NCI-H748 treated with DMSO at 0.1 percent for 48 hours (cell line): ENCODE data around the gene XIRP1.

Experiments used
- DNase-seq: peaks from one replicate; lab custom pipeline; 2025; lab: John Stamatoyannopoulos, UW

XIRP1 gene

GRCh38 chr3:39166134-39166710 lies 26.2 kb downstream of the XIRP1 start:
- DNase-seq, result no peak

DNA sequence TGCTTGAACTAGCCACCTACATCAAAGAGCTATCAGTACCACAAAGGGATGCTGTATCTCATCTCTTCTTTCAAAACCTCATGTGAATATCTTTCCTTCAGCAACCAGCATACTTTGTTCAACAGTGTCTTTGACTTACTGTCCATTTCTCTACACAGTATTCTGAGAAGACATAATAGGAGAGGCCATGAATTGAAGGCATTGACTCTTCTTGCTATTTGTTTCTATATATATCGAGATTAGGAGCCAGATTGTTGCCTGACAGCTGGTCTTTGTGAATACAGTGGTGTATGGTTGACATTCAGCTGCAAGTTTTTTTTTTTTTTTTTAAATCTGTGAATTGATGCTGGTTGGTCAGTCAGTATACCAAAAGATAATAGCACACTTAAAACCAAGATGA lies 26.9 kb downstream of the XIRP1 start:
- DNase-seq, result no peak

- DNase-seq, result no peak
These were observed 28.0 kb downstream of the XIRP1 start for GRCh38 chr3:39164414-39164813.

DNA sequence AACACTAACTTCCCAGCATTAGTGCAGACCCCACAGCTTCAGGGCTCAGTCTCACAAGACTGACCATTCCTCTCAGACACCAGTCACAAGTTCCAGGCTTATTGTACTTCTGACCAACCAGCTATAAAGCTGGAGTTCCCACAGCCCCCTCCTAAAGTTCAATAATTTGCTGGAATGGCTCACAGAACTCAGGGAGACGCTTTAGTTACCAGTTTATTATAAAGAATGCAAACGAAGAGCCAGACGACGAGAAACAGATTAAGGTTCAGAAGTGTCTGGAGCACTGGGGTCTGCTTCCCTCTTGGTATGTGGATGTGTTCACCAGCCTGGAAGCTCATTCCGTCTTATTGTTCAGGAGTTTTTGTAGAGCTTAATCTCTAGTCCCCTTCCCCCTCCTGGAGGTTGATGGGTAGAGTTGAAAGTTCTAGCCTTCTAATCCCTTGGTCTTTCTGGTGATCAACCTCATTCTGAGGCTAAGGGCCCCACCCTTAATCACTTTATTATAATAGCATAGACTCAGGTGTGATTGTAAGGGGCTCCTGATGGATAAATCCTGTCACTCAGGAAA lies 34.2 kb downstream of the XIRP1 start:
- no peak for DNase-seq

DNA sequence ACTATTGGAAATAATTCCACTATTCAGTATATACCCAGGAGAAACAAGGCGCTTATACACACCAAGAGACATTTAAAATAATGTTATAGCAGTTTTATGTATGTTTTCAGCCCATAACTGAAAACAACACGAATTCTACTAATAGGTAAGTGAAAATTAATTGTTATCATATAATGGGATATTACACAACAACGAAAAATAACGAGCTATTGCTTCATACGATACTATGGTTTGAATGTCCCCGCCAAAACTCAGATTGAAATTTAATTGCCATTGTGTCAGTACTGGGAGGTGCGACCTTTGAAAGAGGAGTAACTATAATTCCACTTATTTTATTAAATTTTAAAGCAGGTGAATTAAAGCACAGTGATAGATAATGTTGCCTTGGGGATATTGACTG lies 35.0 kb downstream of the XIRP1 start:
- no peak for DNase-seq

DNA sequence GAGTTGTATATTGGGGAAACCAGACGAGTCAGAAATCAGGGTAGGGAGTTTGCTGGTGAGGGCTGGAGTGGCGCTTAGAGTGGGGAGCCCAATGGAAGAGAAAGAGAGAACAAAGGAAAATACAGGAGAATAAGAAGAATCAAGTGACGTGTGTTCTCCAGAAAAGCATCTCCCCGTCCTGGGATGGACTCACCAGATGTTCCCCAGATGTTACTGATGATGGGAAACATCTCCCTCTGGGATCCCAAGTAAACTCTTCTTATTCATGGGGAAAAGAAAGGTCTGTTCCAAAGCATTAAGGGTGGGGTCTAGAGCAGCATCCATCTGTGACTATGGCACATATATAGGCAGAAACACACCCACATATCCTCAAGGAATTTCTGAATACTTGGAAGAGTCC lies 36.0 kb downstream of the XIRP1 start:
- no peak for DNase-seq

- DNase-seq, result no peak
These were observed 37.9 kb downstream of the XIRP1 start for GRCh38 chr3:39154280-39155021.

- no peak for DNase-seq
These were observed 38.5 kb downstream of the XIRP1 start for GRCh38 chr3:39153977-39154279.

DNA sequence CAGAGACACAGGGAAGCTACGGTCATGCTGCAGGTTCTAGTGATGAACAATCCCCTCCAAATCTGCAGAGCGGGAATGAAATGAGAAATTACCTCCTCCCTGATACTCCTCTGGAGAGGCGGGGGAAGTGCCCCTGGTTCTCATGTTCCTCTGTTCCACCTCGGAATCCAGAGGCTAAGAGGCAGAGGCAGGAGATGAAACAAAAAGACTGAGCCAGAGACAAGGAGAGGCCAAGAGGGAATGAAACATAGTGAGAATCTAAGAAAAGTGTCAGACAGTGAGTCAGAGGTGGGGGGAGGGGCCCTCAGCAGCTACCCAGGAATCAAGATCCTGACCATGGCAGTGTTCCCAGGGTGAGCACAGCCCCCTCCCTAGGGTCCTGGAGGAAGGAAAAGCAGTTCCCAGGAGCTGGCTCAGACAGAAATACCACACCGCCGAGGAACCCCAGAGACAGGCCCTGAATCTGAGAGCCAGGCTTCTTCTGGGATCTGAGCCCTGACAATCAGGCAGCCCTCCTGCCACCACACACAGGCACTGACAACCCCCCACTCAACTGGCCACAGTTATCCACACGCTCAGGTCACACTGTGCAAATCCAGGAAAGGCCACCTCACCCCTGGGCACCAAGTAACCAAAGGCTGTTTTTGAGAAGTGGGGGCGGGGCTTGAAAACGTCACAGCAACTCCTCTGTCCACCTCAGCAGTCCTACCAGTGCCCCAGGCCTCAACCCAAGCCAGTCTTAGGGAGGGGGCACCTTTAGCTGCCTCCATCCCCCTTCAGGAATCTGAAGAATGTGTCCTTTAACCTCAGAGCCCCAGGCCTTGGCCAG lies 41.4 kb downstream of the XIRP1 start:
- DNase-seq, result no peak

DNA sequence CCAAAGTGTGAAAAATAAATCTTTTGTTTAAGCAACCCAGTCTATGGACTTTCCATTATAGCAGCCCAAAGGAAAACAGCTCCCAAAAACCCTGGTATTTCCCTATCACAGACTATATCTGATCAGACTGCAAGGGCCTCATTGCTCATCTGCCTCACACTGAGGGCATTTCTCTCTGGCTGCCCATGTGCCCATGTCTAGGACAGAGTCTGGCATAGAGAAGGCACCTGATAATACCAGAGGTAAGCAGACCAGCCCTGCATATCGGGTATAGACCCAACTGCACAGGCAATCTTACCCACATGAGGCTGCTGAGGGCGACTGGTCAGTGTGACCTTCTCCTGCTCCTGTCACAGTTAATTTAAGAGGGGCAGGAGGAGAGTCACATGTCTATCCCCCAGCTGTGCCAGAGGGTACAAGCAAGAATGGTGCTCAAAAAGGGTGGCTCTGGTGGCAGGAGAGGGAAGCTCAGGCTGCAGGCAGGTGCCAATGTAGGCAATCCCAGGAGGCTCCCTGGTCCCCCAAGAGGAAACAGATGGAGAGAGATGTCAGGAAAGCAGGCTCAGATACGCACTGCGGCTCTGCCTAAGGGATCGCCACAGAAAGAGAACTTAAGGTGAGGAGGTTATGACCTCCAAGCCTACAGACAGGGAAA lies 42.1 kb downstream of the XIRP1 start:
- no peak for DNase-seq

DNA sequence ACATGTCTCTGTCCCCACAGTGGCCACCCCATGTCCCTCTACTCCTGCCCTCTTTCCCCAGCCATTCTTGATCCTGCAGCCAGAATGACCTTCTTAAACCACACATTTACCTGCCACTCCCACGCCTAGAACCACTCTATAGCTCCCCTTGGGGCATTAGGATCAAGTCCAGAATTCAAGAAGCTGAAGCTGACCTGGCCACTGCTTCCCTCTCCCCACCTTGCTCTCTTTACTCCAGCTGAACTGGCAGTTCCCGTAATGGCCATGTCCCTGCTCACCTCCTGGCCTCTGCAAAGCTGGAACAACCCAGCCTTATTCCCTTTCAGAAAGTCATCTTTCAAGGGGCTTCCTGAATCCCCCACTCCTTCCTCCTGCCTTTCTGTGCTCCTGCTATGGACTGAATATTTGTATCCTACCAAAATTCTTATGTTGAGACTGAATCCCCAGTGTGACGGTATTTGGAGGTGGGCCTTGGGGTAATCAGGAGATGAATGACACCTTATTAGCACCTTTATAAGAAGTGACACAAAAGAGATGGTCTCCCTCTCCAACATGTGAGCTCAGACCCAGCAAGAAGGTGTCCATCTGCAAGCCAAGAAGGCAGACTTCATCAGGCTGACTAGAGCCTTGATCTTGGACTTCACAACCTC lies 42.8 kb downstream of the XIRP1 start:
- no peak for DNase-seq

- no peak for DNase-seq
These were observed 43.3 kb downstream of the XIRP1 start for GRCh38 chr3:39149059-39149455.

- DNase-seq, result no peak
These were observed 43.8 kb downstream of the XIRP1 start for GRCh38 chr3:39148435-39149058.

GRCh38 chr3:39147711-39148434 lies 44.5 kb downstream of the XIRP1 start:
- DNase-seq, result no peak

DNA sequence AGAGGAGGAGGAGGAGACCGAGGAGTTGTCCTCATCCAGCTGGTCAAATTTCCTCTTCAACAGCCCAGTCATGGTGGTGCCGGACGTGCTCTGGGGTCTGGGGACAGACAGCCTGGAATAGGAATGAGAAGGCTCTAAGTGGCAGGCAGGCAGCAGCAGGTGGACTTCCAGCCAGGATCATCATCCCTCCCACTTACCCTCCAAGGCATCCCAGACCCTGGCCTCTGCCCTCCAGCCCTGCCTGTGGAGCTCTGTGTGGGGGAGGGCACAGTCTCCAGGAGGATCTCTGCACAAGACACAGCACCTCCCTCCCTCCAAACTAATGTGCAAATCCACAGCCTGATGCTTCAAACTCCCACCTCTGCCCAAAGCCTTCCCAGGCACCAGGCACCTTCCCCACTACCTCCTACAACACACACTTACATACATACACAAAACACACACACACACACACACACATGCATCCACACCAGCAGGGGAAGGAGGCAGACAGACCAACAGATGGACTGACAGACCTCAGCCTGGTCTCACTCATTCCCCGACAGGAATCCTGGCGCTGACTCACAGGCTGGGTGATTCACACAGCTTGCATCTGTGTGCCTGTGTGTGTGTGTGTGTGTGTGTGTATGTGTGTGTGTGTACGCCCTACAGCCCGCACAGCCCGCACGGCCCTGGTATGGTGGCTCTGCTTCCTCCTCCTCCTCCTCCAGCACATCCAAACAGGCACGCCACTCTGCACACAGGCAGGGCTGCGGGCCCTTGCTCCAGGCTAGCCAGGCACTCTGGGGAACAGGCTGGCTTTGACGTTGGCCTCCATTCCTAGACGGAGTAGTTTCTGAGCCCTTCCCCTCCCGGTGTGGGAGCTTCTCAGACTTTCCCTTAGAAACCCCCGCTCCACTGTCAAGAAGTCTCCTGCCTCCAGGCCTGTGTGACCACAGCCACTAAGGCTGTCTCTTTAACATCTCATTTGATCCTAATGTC lies 45.5 kb downstream of the XIRP1 start:
- DNase-seq, result no peak

DNA sequence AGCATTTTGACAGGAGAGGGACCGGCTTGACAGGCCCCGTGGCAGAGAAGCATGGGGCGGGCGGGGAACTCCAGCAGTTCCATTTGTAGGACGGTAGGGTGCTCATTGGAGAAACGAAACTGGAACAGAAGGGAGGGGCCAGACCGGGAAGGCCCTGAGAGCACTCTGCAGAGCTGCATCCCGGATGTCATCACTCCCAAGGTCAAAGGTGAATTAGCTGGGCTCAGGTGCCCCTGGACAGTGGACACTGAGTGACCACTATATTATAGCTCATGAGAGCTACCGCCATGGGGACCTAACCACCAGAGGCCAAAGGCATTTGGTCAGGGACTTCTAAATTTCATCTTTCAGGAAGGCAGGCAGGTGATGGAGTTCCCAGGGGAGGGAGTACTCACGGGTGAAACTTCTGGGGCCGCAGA lies 46.3 kb downstream of the XIRP1 start:
- no peak for DNase-seq

- no peak for DNase-seq
These were observed 47.5 kb downstream of the XIRP1 start for GRCh38 chr3:39144748-39145380.

- no peak for DNase-seq
These were observed 48.2 kb downstream of the XIRP1 start for GRCh38 chr3:39144095-39144747.
